ENCODE results near the gene TUBA3C. TPM values are rescaled to one million over a fixed set of nuclear protein-coding genes. Genes with fewer than 3 reads are reported as not detected.
"Not testable (repeated sequence)": the region's sequence is repeated elsewhere in the genome, so short reads cannot be mapped to it uniquely, and the experiment has no call there.

Gene TUBA3C
- total RNA-seq (2021) (not detected in 2 replicates), Bru-seq, nascent RNA (not detected), BruChase-seq, experiment 1, labeled RNA remaining after a 2-hour chase (not detected), BruChase-seq, experiment 2, labeled RNA remaining after a 6-hour chase (not detected)
- long read RNA-seq, result 0 reads

DNA sequence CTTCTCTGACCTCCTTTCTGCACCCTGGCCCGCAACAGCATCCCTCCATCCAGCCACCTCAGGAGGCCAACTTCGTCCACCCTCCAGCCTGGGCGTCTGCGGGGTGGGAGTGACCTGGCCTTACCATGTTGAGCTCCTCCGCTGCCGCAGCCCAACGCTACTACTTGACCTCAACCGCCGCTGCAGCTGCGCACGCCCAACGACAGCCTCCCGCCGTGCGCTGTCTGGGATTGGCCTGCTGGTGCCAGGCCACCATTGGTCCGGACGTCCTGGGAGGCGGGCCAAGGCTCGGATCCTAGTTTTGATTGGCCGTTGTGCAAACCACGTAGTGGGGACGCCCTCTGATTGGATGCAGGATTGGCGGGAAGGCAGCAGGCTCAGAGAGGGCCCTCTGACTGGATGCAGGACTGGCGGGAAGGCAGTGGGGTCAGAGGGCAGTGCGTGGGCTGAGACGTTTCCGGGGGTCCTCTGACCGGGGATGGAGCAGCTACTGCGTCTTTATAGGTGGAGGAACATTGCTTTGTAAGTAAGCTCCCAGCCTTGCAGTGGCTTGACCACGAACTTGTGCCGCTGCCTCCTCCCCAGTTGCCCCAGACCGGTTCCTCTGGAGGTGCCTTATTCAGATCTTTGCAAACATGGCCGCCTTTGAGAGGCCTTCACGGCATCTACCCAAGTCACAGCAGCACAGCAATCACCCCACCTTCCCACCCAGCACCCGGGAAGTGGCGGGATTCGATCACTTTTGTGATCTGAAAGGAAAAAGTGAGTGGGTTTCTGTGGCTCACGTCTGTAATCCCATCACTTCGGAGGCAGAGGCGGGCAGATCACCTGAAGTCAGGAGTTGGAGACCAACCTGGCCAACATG is at the start of gene TUBA3C:
Gene TUBA3C (minus strand): TSS at position 204 of the 865 bp plus-strand sequence. CDS start 77 bp downstream, at position 127.
- no peaks in the 10 kb centered on the region for H3K36me3 ChIP-seq (ENCODE audit: low read depth)
- intact Hi-C loops (cut with micrococcal nuclease; ENCODE audit: unreplicated experiment), result no loop called here
- TF ChIP-seq EZH2 (IDR thresholded peaks at IDR 0.05; ENCODE audit: low read depth), result no peak
- TF ChIP-seq, protein P1, sequence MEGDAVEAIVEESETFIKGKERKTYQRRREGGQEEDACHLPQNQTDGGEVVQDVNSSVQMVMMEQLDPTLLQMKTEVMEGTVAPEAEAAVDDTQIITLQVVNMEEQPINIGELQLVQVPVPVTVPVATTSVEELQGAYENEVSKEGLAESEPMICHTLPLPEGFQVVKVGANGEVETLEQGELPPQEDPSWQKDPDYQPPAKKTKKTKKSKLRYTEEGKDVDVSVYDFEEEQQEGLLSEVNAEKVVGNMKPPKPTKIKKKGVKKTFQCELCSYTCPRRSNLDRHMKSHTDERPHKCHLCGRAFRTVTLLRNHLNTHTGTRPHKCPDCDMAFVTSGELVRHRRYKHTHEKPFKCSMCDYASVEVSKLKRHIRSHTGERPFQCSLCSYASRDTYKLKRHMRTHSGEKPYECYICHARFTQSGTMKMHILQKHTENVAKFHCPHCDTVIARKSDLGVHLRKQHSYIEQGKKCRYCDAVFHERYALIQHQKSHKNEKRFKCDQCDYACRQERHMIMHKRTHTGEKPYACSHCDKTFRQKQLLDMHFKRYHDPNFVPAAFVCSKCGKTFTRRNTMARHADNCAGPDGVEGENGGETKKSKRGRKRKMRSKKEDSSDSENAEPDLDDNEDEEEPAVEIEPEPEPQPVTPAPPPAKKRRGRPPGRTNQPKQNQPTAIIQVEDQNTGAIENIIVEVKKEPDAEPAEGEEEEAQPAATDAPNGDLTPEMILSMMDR (conservative IDR thresholded peaks at IDR 0.05), result no peak
- peaks cover 63% of the 10 kb centered on the region for H3K27me3 ChIP-seq (ENCODE audit: insufficient read depth, low read depth)
- ChIA-PET CTCF (no interaction called here), POLR2A (ENCODE audit: unreplicated experiment) (no interaction called here)
- H3K9me3 ChIP-seq (ENCODE audit: insufficient read depth, low read depth), result no peaks in the 10 kb centered on the region
- H3K79me2 ChIP-seq (ENCODE audit: low read depth), result no peaks in the 10 kb centered on the region
- DNase-seq, result no peak
- H3K4me3 ChIP-seq, result no peak within 1 kb of the TSS
- no peak within 1 kb of the TSS for H2AFZ ChIP-seq
- no peak within 1 kb of the TSS for H3K4me2 ChIP-seq
- BruUV-seq (replicated peaks), result no TSS peak
- no peaks in the 10 kb centered on the region for H3K9me2 ChIP-seq (ENCODE audit: insufficient read depth)
- H4K20me1 ChIP-seq (ENCODE audit: insufficient read depth), result no peaks in the 10 kb centered on the region
- no peak within 1 kb of the TSS for H3K27ac ChIP-seq
- no peaks in the 10 kb centered on the region for H3K4me1 ChIP-seq (replicated peaks; ENCODE audit: insufficient read depth)
- no peaks in the 10 kb centered on the region for H3F3A ChIP-seq (ENCODE audit: insufficient read depth, low read depth)

DNA sequence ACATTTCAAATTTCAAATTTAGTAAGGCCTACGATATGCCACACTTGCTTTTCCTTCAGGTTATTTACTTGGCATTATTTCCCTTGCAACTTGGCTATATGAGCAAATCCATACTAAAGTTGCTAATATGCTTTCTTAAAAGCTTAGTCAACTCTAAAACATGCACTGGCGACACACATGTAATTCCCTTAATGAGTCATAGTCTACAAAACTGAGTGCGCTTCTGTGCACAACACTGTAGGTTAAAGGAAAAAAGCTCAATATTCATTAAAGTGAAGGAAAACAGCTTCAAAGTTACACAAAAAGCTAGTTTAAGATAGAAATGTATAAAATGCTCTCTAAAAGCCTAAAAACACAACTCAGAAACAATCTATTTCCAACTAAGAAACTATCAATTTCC is 25.8 kb upstream of the TUBA3C start:
- peaks cover 12% of the 10 kb centered on the region for H3K27me3 ChIP-seq (ENCODE audit: insufficient read depth, low read depth)
- CTCF ChIA-PET; H3K4me1 ChIP-seq (replicated peaks; ENCODE audit: insufficient read depth); H3K27ac ChIP-seq; H3F3A ChIP-seq (ENCODE audit: insufficient read depth, low read depth); H3K9me2 ChIP-seq (ENCODE audit: insufficient read depth); H3K36me3 ChIP-seq (ENCODE audit: low read depth); H3K4me2 ChIP-seq; H4K20me1 ChIP-seq (ENCODE audit: insufficient read depth); H3K79me2 ChIP-seq (ENCODE audit: low read depth); H3K9me3 ChIP-seq (ENCODE audit: insufficient read depth, low read depth); H3K4me3 ChIP-seq; DNase-seq; POLR2A ChIA-PET (ENCODE audit: unreplicated experiment); H2AFZ ChIP-seq; BruUV-seq (replicated peaks): not testable (repeated sequence)
- intact Hi-C loops (cut with micrococcal nuclease; ENCODE audit: unreplicated experiment), result loop anchor here (10.0 kb wide), 1 partner anchor 497 kb away; no protein-coding TSS in a partner anchor

DNA sequence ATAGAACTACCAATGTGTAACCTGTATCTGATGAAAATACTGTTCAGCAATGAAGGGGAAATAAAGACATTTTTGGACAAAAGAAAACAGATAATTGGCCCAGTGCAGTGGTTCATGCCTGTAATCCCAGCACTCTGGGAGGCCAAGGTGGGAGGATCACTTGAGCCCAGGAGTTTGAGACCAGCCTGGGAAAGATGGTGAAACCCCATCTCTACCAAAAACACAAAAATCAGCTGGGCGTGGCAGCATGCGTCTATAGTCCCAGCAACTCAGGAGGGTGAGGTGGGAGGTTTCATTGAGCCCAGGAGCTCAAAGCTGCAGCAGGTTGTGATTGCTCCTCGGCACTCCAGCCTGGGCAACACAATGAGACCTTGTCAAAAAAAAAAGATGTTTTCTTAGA is 11.0 kb upstream of the TUBA3C start:
- H3K4me2 ChIP-seq; H3K27ac ChIP-seq; H3K4me1 ChIP-seq (replicated peaks; ENCODE audit: insufficient read depth); CTCF ChIA-PET; BruUV-seq (replicated peaks); H3F3A ChIP-seq (ENCODE audit: insufficient read depth, low read depth); H3K4me3 ChIP-seq; POLR2A ChIA-PET (ENCODE audit: unreplicated experiment); H3K9me2 ChIP-seq (ENCODE audit: insufficient read depth); H4K20me1 ChIP-seq (ENCODE audit: insufficient read depth); H3K36me3 ChIP-seq (ENCODE audit: low read depth); H3K9me3 ChIP-seq (ENCODE audit: insufficient read depth, low read depth); DNase-seq; H2AFZ ChIP-seq; intact Hi-C loops (cut with micrococcal nuclease; ENCODE audit: unreplicated experiment); H3K79me2 ChIP-seq (ENCODE audit: low read depth): not testable (repeated sequence)
- H3K27me3 ChIP-seq (ENCODE audit: insufficient read depth, low read depth), result peaks cover 34% of the 10 kb centered on the region

DNA sequence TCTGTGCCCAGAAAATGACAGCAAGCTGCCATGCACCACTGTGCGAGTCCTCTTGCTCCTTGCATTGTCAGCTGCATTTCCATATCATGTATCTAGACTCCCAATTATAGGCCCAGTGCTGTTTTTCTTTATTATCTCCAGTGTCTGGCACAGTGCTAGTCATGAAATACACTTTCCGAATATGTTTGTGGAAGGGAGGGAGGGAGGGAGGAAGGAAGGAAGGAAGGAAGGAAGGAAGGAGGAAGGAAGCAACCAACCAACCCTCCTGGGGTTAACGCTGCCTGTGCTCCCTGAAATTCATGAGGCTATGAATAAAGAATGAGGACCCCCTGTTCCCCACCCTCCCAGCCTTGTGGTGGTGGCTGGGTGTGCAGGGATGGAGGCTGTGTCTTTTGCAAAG is 8.3 kb upstream of the TUBA3C start:
- H4K20me1 ChIP-seq (ENCODE audit: insufficient read depth); CTCF ChIA-PET; BruUV-seq (replicated peaks); H3K4me1 ChIP-seq (replicated peaks; ENCODE audit: insufficient read depth); H2AFZ ChIP-seq; H3K4me3 ChIP-seq; intact Hi-C loops (cut with micrococcal nuclease; ENCODE audit: unreplicated experiment); DNase-seq; H3F3A ChIP-seq (ENCODE audit: insufficient read depth, low read depth); H3K4me2 ChIP-seq; H3K36me3 ChIP-seq (ENCODE audit: low read depth); H3K9me3 ChIP-seq (ENCODE audit: insufficient read depth, low read depth); H3K79me2 ChIP-seq (ENCODE audit: low read depth); H3K9me2 ChIP-seq (ENCODE audit: insufficient read depth); H3K27ac ChIP-seq; POLR2A ChIA-PET (ENCODE audit: unreplicated experiment): not testable (repeated sequence)
- peaks cover 41% of the 10 kb centered on the region for H3K27me3 ChIP-seq (ENCODE audit: insufficient read depth, low read depth)

DNA sequence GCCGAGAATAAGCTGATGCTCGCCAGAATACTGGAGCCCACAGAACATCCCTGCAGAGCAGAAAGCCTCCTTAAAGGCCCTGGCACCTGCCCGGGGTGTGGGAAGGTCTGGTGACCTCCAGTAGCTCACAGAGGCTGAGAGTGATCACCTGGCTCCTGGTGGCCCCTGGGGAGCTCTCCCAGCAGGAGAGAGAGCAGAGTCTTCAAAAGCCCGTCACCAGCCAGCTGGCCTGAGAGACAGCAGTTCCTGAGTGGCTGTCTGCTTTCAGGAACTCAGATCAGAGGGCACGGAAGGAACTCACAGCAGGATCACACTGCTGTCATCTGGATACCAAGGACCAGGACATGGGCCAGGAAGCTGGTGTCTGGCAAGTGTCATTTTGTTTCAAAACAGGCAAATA is 7.7 kb upstream of the TUBA3C start:
- POLR2A ChIA-PET (ENCODE audit: unreplicated experiment); H3K36me3 ChIP-seq (ENCODE audit: low read depth); intact Hi-C loops (cut with micrococcal nuclease; ENCODE audit: unreplicated experiment): not testable (repeated sequence)

More for the DNA sequence above, 7.7 kb upstream of the TUBA3C start:
- H3K79me2 ChIP-seq (ENCODE audit: low read depth); BruUV-seq (replicated peaks); H3K4me3 ChIP-seq; H3K9me3 ChIP-seq (ENCODE audit: insufficient read depth, low read depth); H4K20me1 ChIP-seq (ENCODE audit: insufficient read depth); DNase-seq; H3F3A ChIP-seq (ENCODE audit: insufficient read depth, low read depth); H3K9me2 ChIP-seq (ENCODE audit: insufficient read depth); H3K27ac ChIP-seq; H3K4me1 ChIP-seq (replicated peaks; ENCODE audit: insufficient read depth); H2AFZ ChIP-seq; H3K4me2 ChIP-seq; CTCF ChIA-PET: not testable (repeated sequence)
- peaks cover 37% of the 10 kb centered on the region for H3K27me3 ChIP-seq (ENCODE audit: insufficient read depth, low read depth)
